ENCODE results near the gene CDH12.
"Not testable (repeated sequence)": the region's sequence is repeated elsewhere in the genome, so short reads cannot be mapped to it uniquely, and the experiment has no call there.

Gene CDH12

GRCh38 chr5:22431406-22431805 is 421.7 kb downstream of the CDH12 start:
- DNase-seq, result no peak

- no peak for DNase-seq
Observed at GRCh38 chr5:22411554-22412349, 441.4 kb downstream of the CDH12 start.

- no peak for DNase-seq
Observed at GRCh38 chr5:22391956-22392355, 461.2 kb downstream of the CDH12 start.

- DNase-seq, result no peak
Observed at GRCh38 chr5:22390888-22391287, 462.3 kb downstream of the CDH12 start.

- DNase-seq, result no peak
Observed at GRCh38 chr5:22372826-22373660, 480.1 kb downstream of the CDH12 start.

DNA sequence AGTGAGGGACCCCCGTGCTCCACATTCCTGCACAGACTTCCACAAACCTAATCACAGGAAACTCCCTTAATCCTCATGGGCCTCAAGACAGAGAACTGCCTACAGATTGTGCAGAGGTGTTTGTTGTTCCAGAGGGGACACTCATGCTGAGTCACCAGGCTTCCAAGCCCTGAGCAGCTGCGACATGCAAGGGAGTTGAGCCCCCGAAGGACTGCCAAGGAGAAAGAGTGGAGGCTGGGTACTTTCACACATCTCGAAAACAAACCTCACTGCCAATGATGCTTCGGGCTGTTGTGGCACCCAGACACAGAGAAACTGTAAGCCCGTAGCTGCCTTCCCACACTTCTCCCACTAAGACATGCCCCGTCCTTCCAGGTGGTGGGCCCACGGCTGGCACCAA is 480.8 kb downstream of the CDH12 start:
- no peak for DNase-seq

DNA sequence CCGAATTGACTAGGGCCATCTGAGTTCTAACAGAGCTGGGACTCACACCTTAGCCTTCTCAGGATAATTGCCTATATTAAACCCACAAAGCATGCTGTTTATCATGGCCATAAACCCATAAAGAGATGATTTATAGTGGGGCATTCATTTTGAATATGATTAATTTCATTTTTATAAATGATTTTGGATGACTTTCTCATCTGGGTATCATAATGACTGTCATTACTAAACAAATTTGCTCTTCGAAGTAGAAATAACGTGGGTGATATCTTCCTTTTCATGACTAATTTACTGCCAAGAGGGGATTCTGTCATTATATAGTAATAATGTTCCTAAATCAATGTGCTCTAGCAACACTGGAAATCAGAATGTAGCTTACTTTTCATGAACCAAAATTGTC is 498.2 kb downstream of the CDH12 start:
- DNase-seq, result no peak

DNA sequence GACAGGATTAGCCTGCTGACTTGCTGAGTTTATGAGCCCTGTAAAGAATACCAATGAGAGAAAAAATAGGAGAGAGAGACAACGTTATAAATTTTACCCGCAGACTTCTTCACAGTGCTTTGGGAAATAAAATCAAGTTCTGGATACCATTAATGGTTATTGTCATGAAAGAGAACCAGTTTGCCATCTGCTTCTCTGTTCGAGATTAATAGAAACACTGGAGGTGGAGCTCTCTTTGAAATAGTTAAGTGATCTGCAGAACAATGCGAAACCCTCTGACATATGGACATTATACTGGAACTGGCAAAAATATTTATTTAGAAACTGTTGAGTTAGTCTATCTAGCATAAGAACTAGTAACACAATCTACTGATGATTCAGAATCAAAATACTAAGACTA is 500.7 kb downstream of the CDH12 start:
- no peak for DNase-seq

DNA sequence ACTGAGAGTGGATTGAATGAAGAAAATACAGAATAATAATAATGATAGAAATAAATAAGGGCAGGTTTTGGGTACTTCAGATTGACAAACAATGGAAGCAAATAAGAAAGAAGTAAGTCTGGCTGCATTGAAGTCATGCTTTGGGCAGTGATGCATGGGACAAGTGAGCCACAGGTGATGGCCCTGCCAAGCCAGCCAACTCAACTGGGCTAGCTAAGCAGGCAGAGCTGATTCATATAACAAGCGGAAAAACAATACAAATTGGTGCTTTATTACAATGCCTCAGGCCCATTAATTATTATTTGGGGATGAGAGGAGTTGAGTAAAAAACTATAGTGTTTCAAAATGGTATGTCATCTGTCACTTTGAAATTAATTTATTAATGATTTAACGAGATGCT is 502.0 kb downstream of the CDH12 start:
- DNase-seq, result no peak

- no peak for DNase-seq
Observed at GRCh38 chr5:22348027-22348426, 505.1 kb downstream of the CDH12 start.

GRCh38 chr5:22344000-22344399 is 509.1 kb downstream of the CDH12 start:
- no peak for DNase-seq

GRCh38 chr5:22341406-22341805 is 511.7 kb downstream of the CDH12 start:
- no peak for DNase-seq

DNA sequence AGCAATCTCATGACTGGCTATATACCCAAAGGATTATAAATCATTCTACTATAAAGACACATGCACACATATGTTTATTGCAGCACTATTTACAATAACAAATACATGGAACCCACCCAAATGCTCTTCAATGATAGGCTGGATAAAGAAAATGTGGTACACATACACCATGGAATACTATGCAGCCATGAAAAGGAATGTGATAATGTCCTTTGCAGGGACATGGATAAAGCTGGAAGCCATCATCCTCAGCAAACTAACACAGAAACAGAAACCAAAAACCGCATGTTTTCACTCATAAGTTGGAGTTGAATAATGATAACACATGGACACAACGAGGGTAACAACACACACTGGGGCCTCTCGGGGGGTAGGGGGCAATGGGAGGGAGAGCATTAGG is 520.2 kb downstream of the CDH12 start:
- not testable (repeated sequence) for DNase-seq

DNA sequence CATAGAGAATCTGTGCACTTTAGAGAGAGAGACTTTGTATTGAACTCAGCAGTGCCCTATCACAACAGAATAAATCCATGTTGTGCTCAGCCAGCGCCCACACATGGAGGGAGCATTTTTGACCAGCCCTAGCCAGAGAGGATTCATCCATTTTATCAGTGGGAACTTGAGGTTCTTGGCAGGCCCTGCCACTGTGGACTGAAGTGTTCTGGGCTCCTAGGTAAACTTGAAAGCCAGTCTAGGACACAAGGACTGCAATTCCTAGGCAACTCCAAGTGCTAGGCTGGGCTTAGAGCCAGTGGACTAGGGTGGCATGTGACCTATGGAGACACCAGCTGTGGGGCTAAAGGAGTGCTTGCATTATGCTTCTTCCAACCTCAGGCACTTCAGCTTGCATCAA is 523.5 kb downstream of the CDH12 start:
- DNase-seq, result no peak

- no peak for DNase-seq
Observed at GRCh38 chr5:22319798-22320197, 533.3 kb downstream of the CDH12 start.

DNA sequence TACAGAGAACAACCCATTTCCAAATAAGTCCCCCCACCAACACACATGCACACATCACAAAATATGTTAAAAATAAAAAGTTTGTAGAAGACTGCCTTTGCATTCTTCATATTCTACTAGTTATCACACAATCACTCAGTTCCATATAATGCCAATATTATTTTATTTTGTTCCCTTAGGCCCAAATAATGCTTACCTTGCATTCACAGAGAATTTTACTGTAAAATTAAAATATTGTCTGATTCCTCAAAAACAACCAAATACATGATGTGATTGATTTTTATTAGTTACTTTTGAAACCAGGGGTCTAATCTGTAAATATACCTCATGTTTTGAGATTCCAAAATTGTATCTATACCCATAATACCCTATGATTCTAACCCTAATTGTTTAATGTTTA is 536.9 kb downstream of the CDH12 start:
- no peak for DNase-seq

- DNase-seq, result not testable (repeated sequence)
Observed at GRCh38 chr5:22315052-22315451, 538.1 kb downstream of the CDH12 start.

DNA sequence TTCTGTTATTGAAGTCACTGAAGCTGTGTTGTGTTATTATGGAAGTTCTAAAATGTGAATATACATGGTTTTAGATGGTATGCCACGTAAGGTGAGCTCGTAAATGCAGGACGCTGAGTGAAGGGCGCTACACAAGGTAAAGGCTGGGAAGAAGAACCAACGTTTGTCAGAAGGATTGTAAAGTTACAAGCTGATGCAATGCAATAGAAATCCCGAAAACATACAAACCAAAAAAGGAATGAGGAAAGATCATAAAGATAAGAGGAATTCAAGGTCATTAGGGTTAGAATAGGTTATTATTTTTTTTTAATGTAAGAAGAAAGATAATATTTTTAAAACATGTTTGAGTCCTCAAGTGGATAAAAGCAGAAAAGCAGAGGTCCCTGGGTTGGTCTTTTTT is 538.6 kb downstream of the CDH12 start:
- no peak for DNase-seq

GRCh38 chr5:22306011-22306410 is 547.1 kb downstream of the CDH12 start:
- DNase-seq, result no peak

DNA sequence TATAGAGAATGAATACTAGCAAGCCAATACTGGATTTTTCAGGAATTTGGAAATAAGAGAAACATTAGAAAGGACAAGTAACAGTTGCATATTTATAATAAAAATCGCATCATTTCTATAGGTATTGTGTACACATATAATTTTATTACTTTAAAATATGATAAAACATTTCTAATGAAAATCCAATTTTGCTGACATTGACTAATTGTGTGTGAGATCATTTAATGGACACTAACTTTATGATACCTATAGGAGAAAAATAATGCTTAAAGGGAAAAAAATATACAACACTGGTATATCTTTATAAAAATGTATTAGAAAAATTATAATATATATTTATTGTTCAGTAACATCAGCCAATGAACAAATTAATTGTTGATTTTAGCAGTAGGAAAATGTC is 557.3 kb downstream of the CDH12 start:
- no peak for DNase-seq

- DNase-seq, result no peak
Observed at GRCh38 chr5:22293147-22293546, 560.0 kb downstream of the CDH12 start.

GRCh38 chr5:22278164-22278563 is 575.0 kb downstream of the CDH12 start:
- DNase-seq, result no peak

DNA sequence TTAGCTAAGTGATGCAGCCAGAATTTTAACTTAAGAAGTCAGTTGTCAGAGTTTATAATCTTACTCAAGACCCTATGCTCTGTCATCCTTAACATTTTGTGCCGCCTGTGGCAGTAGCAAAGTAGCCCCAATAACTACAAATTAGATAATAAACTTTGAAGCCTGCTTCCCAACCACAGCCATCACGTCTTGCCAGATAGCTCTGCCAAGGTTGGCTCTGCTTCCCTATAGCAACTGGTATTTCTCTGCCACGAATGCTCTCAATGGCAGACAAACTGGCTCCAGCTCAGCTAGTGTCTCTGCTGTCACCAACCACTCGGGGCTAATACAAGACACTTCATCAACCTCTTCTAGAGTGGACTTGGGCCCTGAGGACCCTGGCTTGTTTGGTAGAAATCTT is 576.1 kb downstream of the CDH12 start:
- no peak for DNase-seq

DNA sequence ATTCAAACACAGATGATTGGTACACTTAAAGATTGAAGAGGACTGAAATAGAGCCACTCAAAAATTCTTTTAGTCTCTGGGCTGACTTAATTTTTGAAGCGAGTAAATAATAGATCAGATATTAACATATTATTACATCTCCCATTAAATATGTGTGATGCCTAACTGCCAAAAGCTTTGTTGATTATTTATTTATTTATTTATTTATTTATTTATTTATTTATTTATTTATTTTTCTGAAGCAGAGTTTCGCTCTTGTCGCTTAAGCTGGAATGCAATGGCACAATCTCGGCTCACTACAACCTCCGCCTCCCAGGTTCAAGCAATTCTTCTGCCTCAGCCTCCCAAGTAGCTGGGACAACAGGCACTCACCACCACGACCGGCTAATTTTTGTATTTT is 587.3 kb downstream of the CDH12 start:
- DNase-seq, result not testable (repeated sequence)

Measured in suppressor macrophage (primary cell).